Progenitor cell of endocrine pancreas (in vitro differentiated cells): ENCODE results near the gene TMEM42. TPM values are rescaled to one million over a fixed set of nuclear protein-coding genes. Genes with fewer than 3 reads are reported as not detected.

Experiments used
- DNase-seq: peaks from one replicate; pipeline ENCODE4 v3.0.0; 2021; ENCODE audit warnings: low spot score; ENCODE audit not compliant: unreplicated experiment
- H3K27ac Mint-ChIP-seq: 2 replicates; pipeline ENCODE4 v1.8.0; 2021; ENCODE audit warnings: mild to moderate bottlenecking, moderate library complexity, mixed read lengths
- H3K27me3 Mint-ChIP-seq: 2 replicates; pipeline ENCODE4 v1.8.0; 2021; ENCODE audit warnings: mixed read lengths
- H3K36me3 Mint-ChIP-seq: 2 replicates; pipeline ENCODE4 v1.8.0; 2022; ENCODE audit warnings: mixed read lengths; ENCODE audit not compliant: insufficient read depth
- H3K4me1 Mint-ChIP-seq: 2 replicates; pipeline ENCODE4 v1.8.0; 2021; ENCODE audit warnings: low read depth, mixed read lengths
- H3K4me3 Mint-ChIP-seq: 2 replicates; pipeline ENCODE4 v1.8.0; 2021; ENCODE audit warnings: low read depth, mild to moderate bottlenecking, moderate library complexity, mixed read lengths
- H3K9me3 Mint-ChIP-seq: 2 replicates; pipeline ENCODE4 v1.8.0; 2021; ENCODE audit warnings: low read depth, mixed read lengths
- total RNA-seq: library from RNA; stranded (reverse); gene quantifications from 2 replicates; pipeline ENCODE4 v1.2.1, GENCODE V29; 2021
- TF ChIP-seq, protein P1 (sequence below): fragments of 200-600 bp; sonication (generic); IDR thresholded peaks from one replicate; pipeline ENCODE4 v1.5.0; 2021; ENCODE audit warnings: antibody characterized with exemption, mild to moderate bottlenecking; ENCODE audit not compliant: unreplicated experiment

The TMEM42 gene
- total RNA-seq, 1 donor from 2014 or later = 13.4 TPM

DNA sequence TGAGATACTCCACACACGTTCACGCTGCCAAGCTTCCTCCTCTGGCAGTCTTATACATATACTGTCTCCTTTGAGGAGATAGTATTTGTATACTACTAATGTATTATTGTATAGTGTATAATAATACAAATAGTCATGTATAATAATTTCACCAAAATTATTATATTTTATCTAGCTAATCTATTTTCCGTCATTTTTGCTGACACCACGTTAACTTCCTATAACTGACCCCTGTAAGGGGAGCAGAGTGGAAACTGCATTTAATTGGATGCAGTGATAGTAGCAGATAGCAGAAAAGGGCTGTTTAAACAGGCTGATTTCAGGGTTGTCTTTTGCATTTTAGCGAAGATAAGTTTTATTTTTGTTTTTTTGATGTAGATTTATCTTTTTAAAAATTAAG, 30.5 kb upstream of the TMEM42 start:
- H3K4me1 Mint-ChIP-seq = no peaks in the 10 kb centered on the region
- no peak overlapping the region for H3K4me3 Mint-ChIP-seq
- TF ChIP-seq, protein P1, sequence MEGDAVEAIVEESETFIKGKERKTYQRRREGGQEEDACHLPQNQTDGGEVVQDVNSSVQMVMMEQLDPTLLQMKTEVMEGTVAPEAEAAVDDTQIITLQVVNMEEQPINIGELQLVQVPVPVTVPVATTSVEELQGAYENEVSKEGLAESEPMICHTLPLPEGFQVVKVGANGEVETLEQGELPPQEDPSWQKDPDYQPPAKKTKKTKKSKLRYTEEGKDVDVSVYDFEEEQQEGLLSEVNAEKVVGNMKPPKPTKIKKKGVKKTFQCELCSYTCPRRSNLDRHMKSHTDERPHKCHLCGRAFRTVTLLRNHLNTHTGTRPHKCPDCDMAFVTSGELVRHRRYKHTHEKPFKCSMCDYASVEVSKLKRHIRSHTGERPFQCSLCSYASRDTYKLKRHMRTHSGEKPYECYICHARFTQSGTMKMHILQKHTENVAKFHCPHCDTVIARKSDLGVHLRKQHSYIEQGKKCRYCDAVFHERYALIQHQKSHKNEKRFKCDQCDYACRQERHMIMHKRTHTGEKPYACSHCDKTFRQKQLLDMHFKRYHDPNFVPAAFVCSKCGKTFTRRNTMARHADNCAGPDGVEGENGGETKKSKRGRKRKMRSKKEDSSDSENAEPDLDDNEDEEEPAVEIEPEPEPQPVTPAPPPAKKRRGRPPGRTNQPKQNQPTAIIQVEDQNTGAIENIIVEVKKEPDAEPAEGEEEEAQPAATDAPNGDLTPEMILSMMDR = no peak
- no peak for DNase-seq
- H3K27ac Mint-ChIP-seq = no peak overlapping the region
- H3K9me3 Mint-ChIP-seq = peaks cover 4% of the 10 kb centered on the region
- H3K36me3 Mint-ChIP-seq = peaks cover 6% of the 10 kb centered on the region
- H3K27me3 Mint-ChIP-seq = no peaks in the 10 kb centered on the region

DNA sequence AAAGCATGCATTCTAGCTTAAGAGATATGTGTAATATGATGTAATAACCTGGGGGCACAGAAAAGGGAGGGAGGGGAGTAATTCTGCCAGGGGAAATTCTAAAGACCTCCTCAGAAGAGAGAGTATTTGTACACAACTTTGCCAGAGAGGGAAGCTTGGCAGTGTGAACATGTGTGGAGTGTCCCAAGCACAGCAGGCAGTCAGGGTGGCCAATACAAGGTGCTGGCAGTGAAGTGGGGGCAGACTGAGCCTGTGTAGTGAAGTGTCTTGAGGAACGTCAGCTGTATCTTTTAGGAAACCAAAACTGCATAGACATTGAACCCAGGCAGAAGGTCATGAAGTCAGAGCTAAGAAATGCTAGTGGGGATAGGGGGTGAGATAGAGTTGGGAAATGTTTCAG, 29.7 kb upstream of the TMEM42 start:
- H3K9me3 Mint-ChIP-seq = peaks cover 9% of the 10 kb centered on the region
- no peak for DNase-seq
- H3K4me3 Mint-ChIP-seq = no peak overlapping the region
- H3K27me3 Mint-ChIP-seq = no peaks in the 10 kb centered on the region
- TF ChIP-seq, protein P1 = no peak
- peaks cover 12% of the 10 kb centered on the region for H3K36me3 Mint-ChIP-seq
- no peak overlapping the region for H3K27ac Mint-ChIP-seq
- H3K4me1 Mint-ChIP-seq = no peaks in the 10 kb centered on the region

DNA sequence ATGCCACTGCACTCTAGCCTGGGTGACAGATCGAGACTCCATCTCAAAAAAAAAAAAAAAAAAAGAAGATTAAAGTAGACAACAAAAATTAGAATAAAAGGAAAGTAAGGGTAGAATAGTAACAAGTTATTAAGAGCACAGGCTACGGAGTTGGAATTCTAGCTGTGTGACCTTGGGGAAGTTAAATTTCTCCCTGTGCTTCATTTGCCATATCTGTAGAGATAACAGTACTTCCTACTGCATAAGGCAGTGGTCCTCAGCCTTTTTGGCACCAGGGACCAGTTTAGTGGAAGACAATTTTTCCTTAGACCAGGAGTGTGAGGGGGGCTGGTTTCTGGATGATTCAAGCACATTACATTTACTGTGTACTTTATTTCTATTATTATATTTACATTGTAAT, 28.7 kb upstream of the TMEM42 start:
- no peak overlapping the region for H3K27ac Mint-ChIP-seq
- no peaks in the 10 kb centered on the region for H3K4me1 Mint-ChIP-seq
- no peaks in the 10 kb centered on the region for H3K27me3 Mint-ChIP-seq
- H3K9me3 Mint-ChIP-seq = peaks cover 9% of the 10 kb centered on the region
- H3K4me3 Mint-ChIP-seq = no peak overlapping the region
- H3K36me3 Mint-ChIP-seq = peaks cover 15% of the 10 kb centered on the region
- TF ChIP-seq, protein P1 = no peak
- no peak for DNase-seq

DNA sequence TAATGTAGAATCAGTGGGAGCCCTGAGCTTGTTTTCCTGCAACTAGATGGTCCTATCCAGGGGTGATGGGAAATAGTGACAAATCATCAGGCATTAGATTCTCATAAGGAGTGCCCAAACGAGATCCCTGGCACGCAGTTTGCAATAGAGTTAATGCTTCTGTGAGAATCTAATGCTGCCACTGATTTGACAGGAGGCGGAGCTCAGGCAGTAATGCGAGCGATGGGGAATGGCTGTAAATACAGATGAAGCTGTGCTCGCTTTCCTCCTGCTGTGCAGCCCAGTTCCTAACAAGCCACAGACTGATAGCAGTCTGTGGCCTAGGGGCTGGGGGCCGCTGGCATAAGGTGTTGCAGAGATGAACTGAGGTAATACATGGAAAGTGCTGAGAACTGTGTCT, 28.3 kb upstream of the TMEM42 start:
- peaks cover 9% of the 10 kb centered on the region for H3K9me3 Mint-ChIP-seq
- H3K4me1 Mint-ChIP-seq = no peaks in the 10 kb centered on the region
- TF ChIP-seq, protein P1 = no peak
- H3K27me3 Mint-ChIP-seq = no peaks in the 10 kb centered on the region
- DNase-seq = no peak
- no peak overlapping the region for H3K4me3 Mint-ChIP-seq
- H3K36me3 Mint-ChIP-seq = peaks cover 17% of the 10 kb centered on the region
- H3K27ac Mint-ChIP-seq = no peak overlapping the region

DNA sequence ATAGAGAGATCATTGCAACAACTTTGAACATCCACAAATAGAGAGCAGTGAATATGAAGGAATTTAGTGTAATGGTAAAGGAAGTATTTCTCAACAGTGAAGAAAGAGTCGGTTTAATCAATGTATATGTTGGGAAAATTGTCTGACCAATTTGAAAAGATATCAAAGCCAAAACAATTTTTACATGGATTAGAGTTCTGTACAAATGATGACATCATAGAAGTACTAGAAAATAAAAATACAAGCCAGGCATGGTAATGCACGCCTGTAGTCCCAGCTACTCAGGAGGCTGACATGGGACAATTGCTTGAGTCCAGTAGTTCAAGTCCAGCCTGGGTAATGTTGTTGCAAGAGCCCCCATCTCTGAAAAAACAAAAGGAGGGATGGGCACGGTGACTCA, 26.0 kb upstream of the TMEM42 start:
- Mint-ChIP-seq H3K9me3 (peaks cover 9% of the 10 kb centered on the region), H3K27me3 (no peaks in the 10 kb centered on the region), H3K4me3 (no peak overlapping the region), H3K27ac (no peak overlapping the region), H3K36me3 (peaks cover 23% of the 10 kb centered on the region), H3K4me1 (no peaks in the 10 kb centered on the region)
- no peak for DNase-seq
- TF ChIP-seq, protein P1 = no peak

DNA sequence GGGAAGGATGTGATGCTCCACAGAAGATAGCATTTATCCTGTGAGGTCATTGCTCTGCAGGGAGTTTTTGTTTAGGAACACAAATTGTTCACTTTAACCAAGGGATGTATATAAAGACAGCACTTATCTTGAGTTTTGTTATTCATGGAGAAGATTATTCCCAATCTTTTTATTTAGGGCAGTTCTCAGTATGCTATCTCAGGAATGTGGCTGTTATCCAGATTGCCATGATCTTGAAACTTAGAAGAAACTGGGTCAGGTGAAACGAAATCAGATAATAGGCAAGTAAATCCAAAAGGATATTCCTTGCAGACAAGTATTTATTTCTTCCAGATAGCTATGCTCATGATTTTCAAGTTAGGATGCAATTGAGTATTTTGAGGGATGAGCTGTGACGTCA, 19.3 kb upstream of the TMEM42 start:
- H3K9me3 Mint-ChIP-seq = no peaks in the 10 kb centered on the region
- no peaks in the 10 kb centered on the region for H3K4me1 Mint-ChIP-seq
- DNase-seq = no peak
- H3K4me3 Mint-ChIP-seq = no peak overlapping the region
- TF ChIP-seq, protein P1 = no peak
- H3K27ac Mint-ChIP-seq = no peak overlapping the region
- H3K36me3 Mint-ChIP-seq = peaks cover 17% of the 10 kb centered on the region
- no peaks in the 10 kb centered on the region for H3K27me3 Mint-ChIP-seq
